GM23338 (cell line): ENCODE measurements around the gene L3MBTL2. TPM values are rescaled to one million over a fixed set of nuclear protein-coding genes. Genes with fewer than 3 reads are reported as not detected.

Source experiments
- ATAC-seq: fragments of 200-7000 bp; cut with Tn5 transposase; 3 replicates; pipeline ENCODE4 v1.9.1; 2020
- DNase-seq: peaks from one replicate; pipeline ENCODE4 v3.0.0-alpha.2; 2015; ENCODE audit warnings: low spot score
- H2AFZ ChIP-seq: fragments of 200-600 bp; sonication (generic); 2 replicates; pipeline ENCODE4 v1.8.0; 2016; ENCODE audit warnings: antibody characterized with exemption, mild to moderate bottlenecking, moderate library complexity
- H3F3A ChIP-seq: fragments of 200-600 bp; sonication (generic); replicated peaks from 2 replicates; pipeline ENCODE4 v1.8.0; 2017; ENCODE audit warnings: antibody characterized with exemption, mixed run types, low read depth
- H3K27ac ChIP-seq: fragments of 200-600 bp; sonication (generic); 2 replicates; pipeline ENCODE4 v1.6.1; 2016; ENCODE audit warnings: low read depth
- H3K27me3 ChIP-seq: fragments of 200-600 bp; sonication (generic); 2 replicates; pipeline ENCODE4 v1.8.0; 2016; ENCODE audit warnings: mild to moderate bottlenecking, mixed run types, moderate library complexity; ENCODE audit not compliant: insufficient read depth
- H3K36me3 ChIP-seq: fragments of 200-600 bp; sonication (generic); 2 replicates; pipeline ENCODE4 v1.8.0; 2016; ENCODE audit warnings: mild to moderate bottlenecking; ENCODE audit not compliant: insufficient read depth
- H3K4me1 ChIP-seq: fragments of 200-600 bp; sonication (generic); 2 replicates; pipeline ENCODE4 v1.8.0; 2016; ENCODE audit warnings: mild to moderate bottlenecking, moderate library complexity; ENCODE audit not compliant: insufficient read depth
- H3K4me2 ChIP-seq: fragments of 200-600 bp; sonication (generic); 2 replicates; pipeline ENCODE4 v1.7.1; 2017; ENCODE audit warnings: mixed run types
- H3K4me3 ChIP-seq: fragments of 200-600 bp; sonication (generic); 2 replicates; pipeline ENCODE4 v1.6.1; 2016; ENCODE audit warnings: mixed run types
- H3K79me2 ChIP-seq: fragments of 200-600 bp; sonication (generic); replicated peaks from 2 replicates; pipeline ENCODE4 v1.8.0; 2017; ENCODE audit warnings: mild to moderate bottlenecking; ENCODE audit not compliant: insufficient read depth
- H3K9me2 ChIP-seq: fragments of 200-600 bp; sonication (generic); 2 replicates; pipeline ENCODE4 v1.8.0; 2017; ENCODE audit not compliant: insufficient read depth
- H4K20me1 ChIP-seq: fragments of 200-600 bp; sonication (generic); replicated peaks from 2 replicates; pipeline ENCODE4 v1.8.0; 2017; ENCODE audit warnings: mild to moderate bottlenecking; ENCODE audit not compliant: insufficient read depth
- H3K27ac Mint-ChIP-seq: 2 replicates; pipeline ENCODE4 v1.8.0; 2020; ENCODE audit warnings: inconsistent platforms, mild to moderate bottlenecking, moderate library complexity, mixed read lengths
- H3K27me3 Mint-ChIP-seq: 3 replicates; pipeline ENCODE4 v1.8.0; 2022; ENCODE audit warnings: low read depth, mild to moderate bottlenecking, moderate library complexity, mixed read lengths, inconsistent platforms; ENCODE audit not compliant: insufficient read depth, poor library complexity
- H3K36me3 Mint-ChIP-seq: 3 replicates; pipeline ENCODE4 v1.8.0; 2021; ENCODE audit warnings: low read depth, mild to moderate bottlenecking, inconsistent platforms, moderate library complexity, mixed read lengths
- H3K4me1 Mint-ChIP-seq: 3 replicates; pipeline ENCODE4 v1.8.0; 2020; ENCODE audit warnings: mild to moderate bottlenecking, inconsistent platforms, mixed read lengths
- H3K4me3 Mint-ChIP-seq: 3 replicates; pipeline ENCODE4 v1.8.0; 2021; ENCODE audit warnings: moderate library complexity, mild to moderate bottlenecking, inconsistent platforms, mixed read lengths
- H3K9me3 Mint-ChIP-seq: 3 replicates; pipeline ENCODE4 v1.8.0; 2020; ENCODE audit warnings: moderate library complexity, mild to moderate bottlenecking, inconsistent platforms, mixed read lengths
- CREB1 ChIP-seq: fragments of 250-450 bp; sonication (Bioruptor Pico); IDR thresholded peaks from 2 replicates; pipeline ENCODE4 v1.5.0; 2020; ENCODE audit warnings: low read depth, mild to moderate bottlenecking, moderate library complexity
- ETS1 ChIP-seq: IDR thresholded peaks from 2 replicates; pipeline ENCODE4 v1.6.1; 2016; ENCODE audit warnings: antibody characterized with exemption
- EZH2 ChIP-seq: fragments of 200-600 bp; sonication (generic); IDR thresholded peaks from one replicate; pipeline ENCODE4 v1.8.0; 2017; ENCODE audit warnings: antibody characterized with exemption, mild to moderate bottlenecking, low read depth; ENCODE audit not compliant: unreplicated experiment
- EZH2phosphoT487 ChIP-seq: fragments of 200-600 bp; sonication (generic); IDR thresholded peaks from one replicate; pipeline ENCODE4 v1.8.1; 2018; ENCODE audit warnings: antibody characterized with exemption; ENCODE audit not compliant: unreplicated experiment
- JUNB ChIP-seq: IDR thresholded peaks from one replicate; pipeline ENCODE4 v1.6.1; 2016; ENCODE audit warnings: antibody characterized with exemption; ENCODE audit not compliant: unreplicated experiment
- NANOG ChIP-seq: IDR thresholded peaks from 2 replicates; pipeline ENCODE4 v1.6.1; 2016; ENCODE audit warnings: antibody characterized with exemption, borderline replicate concordance
- POLR2AphosphoS5 ChIP-seq: IDR thresholded peaks from 2 replicates; pipeline ENCODE4 v1.6.1; 2016; ENCODE audit warnings: antibody characterized with exemption, low read depth
- REST ChIP-seq: IDR thresholded peaks from one replicate; pipeline ENCODE4 v1.6.1; 2018; ENCODE audit warnings: antibody characterized with exemption; ENCODE audit not compliant: unreplicated experiment
- STAT1 ChIP-seq: IDR thresholded peaks from one replicate; pipeline ENCODE4 v1.6.1; 2016; ENCODE audit warnings: antibody characterized with exemption; ENCODE audit not compliant: unreplicated experiment
- ZNF114 ChIP-seq: fragments of 250-450 bp; sonication (Bioruptor Pico); IDR thresholded peaks from 2 replicates; pipeline ENCODE4 v1.5.0; 2020; ENCODE audit warnings: mild to moderate bottlenecking, moderate library complexity
- ZNF331 ChIP-seq: fragments of 250-450 bp; sonication (Bioruptor Pico); IDR thresholded peaks from 2 replicates; pipeline ENCODE4 v1.5.0; 2020; ENCODE audit warnings: low read depth, mild to moderate bottlenecking, moderate library complexity
- polyA plus RNA-seq: library from polyadenylated mRNA; unstranded; fragments of >200 nt; fragmentation: Nextera tagmentation; extraction: Ambion mirVana; gene quantifications from 2 replicates; pipeline ENCODE4 v1.2.1, GENCODE V29; 2016
- total RNA-seq: library from RNA; depleted of rRNA; stranded (reverse); fragments of >200 nt; shearing (Covaris generic); gene quantifications from 2 replicates; pipeline ENCODE4 v1.2.3, GENCODE V29; 2014
- TF ChIP-seq, protein P1 (sequence below): fragments of 250-450 bp; sonication (Bioruptor Pico); IDR thresholded peaks from 2 replicates; pipeline ENCODE4 v1.5.0; 2020; ENCODE audit warnings: mild to moderate bottlenecking, moderate library complexity
- TF ChIP-seq, protein P2 (sequence below), 2 experiments: fragments of 200-600 bp in 1 of 2; sonication (generic) in 1 of 2; conservative IDR thresholded peaks; 2 replicates each; pipeline versions ENCODE4 v1.5.1 to v1.6.1; 2016 to 2017; ENCODE audit warnings: antibody characterized with exemption in 2 of 2, low read depth in 2 of 2, mild to moderate bottlenecking in 2 of 2, moderate library complexity in 1 of 2

L3MBTL2 gene
- total and polyA plus RNA-seq, 2 experiments from 2014 or later = 13.9 to 27.1 TPM

DNA sequence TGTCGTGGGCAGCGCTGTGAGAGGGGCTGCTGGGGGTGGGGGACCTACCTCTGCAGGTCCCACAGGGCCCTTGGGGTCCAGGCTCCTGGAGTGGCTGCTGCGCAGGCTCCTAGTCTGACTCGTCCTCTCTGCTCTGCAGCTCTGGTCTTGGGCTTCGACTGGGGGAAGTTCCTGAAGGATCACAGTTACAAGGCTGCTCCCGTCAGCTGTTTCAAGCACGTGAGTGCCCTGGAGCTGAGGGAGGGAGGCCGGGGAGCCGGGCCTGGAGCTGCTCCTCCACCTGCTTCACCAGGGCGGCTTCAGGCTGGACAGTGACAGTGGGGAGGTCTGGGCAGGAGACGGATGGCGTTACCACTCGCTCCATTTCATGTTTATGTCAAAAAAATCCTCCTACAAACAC is 11.9 kb downstream of the L3MBTL2 start:
- H3K4me2 ChIP-seq = 0 out of 2 replicates have a peak overlapping the region, but pooled peaks have one; percentile 51
- peaks cover 26% of the 10 kb centered on the region for H3K36me3 ChIP-seq
- H3K9me2 ChIP-seq = no peaks in the 10 kb centered on the region
- no peak overlapping the region; the same call in 2 of the 3 replicates for H3K4me3 Mint-ChIP-seq
- peaks cover 91% of the 10 kb centered on the region for H3K36me3 Mint-ChIP-seq
- no peaks in the 10 kb centered on the region for H3K27me3 ChIP-seq
- H4K20me1 ChIP-seq = no peaks in the 10 kb centered on the region
- DNase-seq (no peak), ATAC-seq (peak; percentile 32)
- TF ChIP-seq POLR2AphosphoS5 = no peak
- TF ChIP-seq, protein P1, sequence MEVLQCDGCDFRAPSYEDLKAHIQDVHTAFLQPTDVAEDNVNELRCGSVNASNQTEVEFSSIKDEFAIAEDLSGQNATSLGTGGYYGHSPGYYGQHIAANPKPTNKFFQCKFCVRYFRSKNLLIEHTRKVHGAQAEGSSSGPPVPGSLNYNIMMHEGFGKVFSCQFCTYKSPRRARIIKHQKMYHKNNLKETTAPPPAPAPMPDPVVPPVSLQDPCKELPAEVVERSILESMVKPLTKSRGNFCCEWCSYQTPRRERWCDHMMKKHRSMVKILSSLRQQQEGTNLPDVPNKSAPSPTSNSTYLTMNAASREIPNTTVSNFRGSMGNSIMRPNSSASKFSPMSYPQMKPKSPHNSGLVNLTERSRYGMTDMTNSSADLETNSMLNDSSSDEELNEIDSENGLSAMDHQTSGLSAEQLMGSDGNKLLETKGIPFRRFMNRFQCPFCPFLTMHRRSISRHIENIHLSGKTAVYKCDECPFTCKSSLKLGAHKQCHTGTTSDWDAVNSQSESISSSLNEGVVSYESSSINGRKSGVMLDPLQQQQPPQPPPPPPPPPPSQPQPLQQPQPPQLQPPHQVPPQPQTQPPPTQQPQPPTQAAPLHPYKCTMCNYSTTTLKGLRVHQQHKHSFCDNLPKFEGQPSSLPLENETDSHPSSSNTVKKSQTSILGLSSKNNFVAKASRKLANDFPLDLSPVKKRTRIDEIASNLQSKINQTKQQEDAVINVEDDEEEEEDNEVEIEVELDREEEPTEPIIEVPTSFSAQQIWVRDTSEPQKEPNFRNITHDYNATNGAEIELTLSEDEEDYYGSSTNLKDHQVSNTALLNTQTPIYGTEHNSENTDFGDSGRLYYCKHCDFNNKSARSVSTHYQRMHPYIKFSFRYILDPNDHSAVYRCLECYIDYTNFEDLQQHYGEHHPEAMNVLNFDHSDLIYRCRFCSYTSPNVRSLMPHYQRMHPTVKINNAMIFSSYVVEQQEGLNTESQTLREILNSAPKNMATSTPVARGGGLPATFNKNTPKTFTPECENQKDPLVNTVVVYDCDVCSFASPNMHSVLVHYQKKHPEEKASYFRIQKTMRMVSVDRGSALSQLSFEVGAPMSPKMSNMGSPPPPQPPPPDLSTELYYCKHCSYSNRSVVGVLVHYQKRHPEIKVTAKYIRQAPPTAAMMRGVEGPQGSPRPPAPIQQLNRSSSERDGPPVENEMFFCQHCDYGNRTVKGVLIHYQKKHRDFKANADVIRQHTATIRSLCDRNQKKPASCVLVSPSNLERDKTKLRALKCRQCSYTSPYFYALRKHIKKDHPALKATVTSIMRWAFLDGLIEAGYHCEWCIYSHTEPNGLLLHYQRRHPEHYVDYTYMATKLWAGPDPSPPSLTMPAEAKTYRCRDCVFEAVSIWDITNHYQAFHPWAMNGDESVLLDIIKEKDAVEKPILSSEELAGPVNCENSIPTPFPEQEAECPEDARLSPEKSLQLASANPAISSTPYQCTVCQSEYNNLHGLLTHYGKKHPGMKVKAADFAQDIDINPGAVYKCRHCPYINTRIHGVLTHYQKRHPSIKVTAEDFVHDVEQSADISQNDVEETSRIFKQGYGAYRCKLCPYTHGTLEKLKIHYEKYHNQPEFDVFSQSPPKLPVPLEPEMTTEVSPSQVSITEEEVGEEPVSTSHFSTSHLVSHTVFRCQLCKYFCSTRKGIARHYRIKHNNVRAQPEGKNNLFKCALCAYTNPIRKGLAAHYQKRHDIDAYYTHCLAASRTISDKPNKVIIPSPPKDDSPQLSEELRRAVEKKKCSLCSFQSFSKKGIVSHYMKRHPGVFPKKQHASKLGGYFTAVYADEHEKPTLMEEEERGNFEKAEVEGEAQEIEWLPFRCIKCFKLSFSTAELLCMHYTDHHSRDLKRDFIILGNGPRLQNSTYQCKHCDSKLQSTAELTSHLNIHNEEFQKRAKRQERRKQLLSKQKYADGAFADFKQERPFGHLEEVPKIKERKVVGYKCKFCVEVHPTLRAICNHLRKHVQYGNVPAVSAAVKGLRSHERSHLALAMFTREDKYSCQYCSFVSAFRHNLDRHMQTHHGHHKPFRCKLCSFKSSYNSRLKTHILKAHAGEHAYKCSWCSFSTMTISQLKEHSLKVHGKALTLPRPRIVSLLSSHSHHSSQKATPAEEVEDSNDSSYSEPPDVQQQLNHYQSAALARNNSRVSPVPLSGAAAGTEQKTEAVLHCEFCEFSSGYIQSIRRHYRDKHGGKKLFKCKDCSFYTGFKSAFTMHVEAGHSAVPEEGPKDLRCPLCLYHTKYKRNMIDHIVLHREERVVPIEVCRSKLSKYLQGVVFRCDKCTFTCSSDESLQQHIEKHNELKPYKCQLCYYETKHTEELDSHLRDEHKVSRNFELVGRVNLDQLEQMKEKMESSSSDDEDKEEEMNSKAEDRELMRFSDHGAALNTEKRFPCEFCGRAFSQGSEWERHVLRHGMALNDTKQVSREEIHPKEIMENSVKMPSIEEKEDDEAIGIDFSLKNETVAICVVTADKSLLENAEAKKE (CRISPR knock-in tag) = no peak
- no peak for TF ChIP-seq EZH2phosphoT487
- no peak for TF ChIP-seq ZNF114 (CRISPR knock-in tag)
- TF ChIP-seq ZNF331 (CRISPR knock-in tag) = no peak
- no peak for TF ChIP-seq JUNB
- no peak for TF ChIP-seq ETS1
- TF ChIP-seq, protein P2, sequence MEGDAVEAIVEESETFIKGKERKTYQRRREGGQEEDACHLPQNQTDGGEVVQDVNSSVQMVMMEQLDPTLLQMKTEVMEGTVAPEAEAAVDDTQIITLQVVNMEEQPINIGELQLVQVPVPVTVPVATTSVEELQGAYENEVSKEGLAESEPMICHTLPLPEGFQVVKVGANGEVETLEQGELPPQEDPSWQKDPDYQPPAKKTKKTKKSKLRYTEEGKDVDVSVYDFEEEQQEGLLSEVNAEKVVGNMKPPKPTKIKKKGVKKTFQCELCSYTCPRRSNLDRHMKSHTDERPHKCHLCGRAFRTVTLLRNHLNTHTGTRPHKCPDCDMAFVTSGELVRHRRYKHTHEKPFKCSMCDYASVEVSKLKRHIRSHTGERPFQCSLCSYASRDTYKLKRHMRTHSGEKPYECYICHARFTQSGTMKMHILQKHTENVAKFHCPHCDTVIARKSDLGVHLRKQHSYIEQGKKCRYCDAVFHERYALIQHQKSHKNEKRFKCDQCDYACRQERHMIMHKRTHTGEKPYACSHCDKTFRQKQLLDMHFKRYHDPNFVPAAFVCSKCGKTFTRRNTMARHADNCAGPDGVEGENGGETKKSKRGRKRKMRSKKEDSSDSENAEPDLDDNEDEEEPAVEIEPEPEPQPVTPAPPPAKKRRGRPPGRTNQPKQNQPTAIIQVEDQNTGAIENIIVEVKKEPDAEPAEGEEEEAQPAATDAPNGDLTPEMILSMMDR (conservative IDR thresholded peaks at IDR 0.05; ENCODE audit: low read depth in 2 of 2) = no peak
- TF ChIP-seq REST = no peak
- TF ChIP-seq NANOG = no peak
- TF ChIP-seq STAT1 = no peak
- no peak for TF ChIP-seq EZH2
- no peak for TF ChIP-seq CREB1 (CRISPR knock-in tag)
- H3K4me1 ChIP-seq = peaks cover 17% of the 10 kb centered on the region
- H3K9me3 Mint-ChIP-seq = peaks cover 16% of the 10 kb centered on the region
- peaks cover 23% of the 10 kb centered on the region for H3K4me1 Mint-ChIP-seq
- peak overlapping the region; percentile 18 for H3K27ac ChIP-seq
- H3F3A ChIP-seq = peaks cover 6% of the 10 kb centered on the region; the same call in 1 of the 2 replicates
- 0 out of 2 replicates have a peak overlapping the region, but pooled peaks have one; percentile 56 for H3K27ac Mint-ChIP-seq
- H3K79me2 ChIP-seq = no peaks in the 10 kb centered on the region
- peaks cover 8% of the 10 kb centered on the region for H3K27me3 Mint-ChIP-seq
- no peak overlapping the region for H3K4me3 ChIP-seq
- H2AFZ ChIP-seq = no peak overlapping the region
